Occipital lobe (tissue), 2 donors: ENCODE data around the gene ITM2C. TPM values are rescaled to one million over a fixed set of nuclear protein-coding genes. Genes with fewer than 3 reads are reported as not detected.
A peak's percentile ranks its signal among the peaks of the same experiment; 100 is the strongest.

ENCODE experiments used
- DNase-seq: peaks from one replicate; lab custom pipeline; 2025; lab: John Stamatoyannopoulos, UW
- total RNA-seq: library from RNA; depleted of rRNA; stranded (reverse); fragments of >200 nt; gene quantifications from one replicate; pipeline ENCODE4 v1.2.3, GENCODE V29; 2014

Gene ITM2C
- total RNA-seq, 1 donor from 2014 or later: 112 TPM

- no peak for DNase-seq
Measured at GRCh38 chr2:230850358-230850658, 14.4 kb upstream of the ITM2C start.

- no peak for DNase-seq
Measured at GRCh38 chr2:230852113-230852512, 12.6 kb upstream of the ITM2C start.

- DNase-seq: no peak
Measured at GRCh38 chr2:230861552-230862255, 3.0 kb upstream of the ITM2C start.

- DNase-seq: no peak
Measured at GRCh38 chr2:230862292-230862691, 2.5 kb upstream of the ITM2C start.

- no peak for DNase-seq
Measured at GRCh38 chr2:230863031-230863430, 1.7 kb upstream of the ITM2C start.

GRCh38 chr2:230863442-230864121 is 1.2 kb upstream of the ITM2C start:
- no peak for DNase-seq

- no peak for DNase-seq
Measured at GRCh38 chr2:230864122-230864604, 579 bp upstream of the ITM2C start.

GRCh38 chr2:230865307-230865765 is 594 bp downstream of the ITM2C start:
- no peak for DNase-seq

- no peak for DNase-seq
Measured at GRCh38 chr2:230865766-230866755, 1.3 kb downstream of the ITM2C start.

- peak; percentile 55 for DNase-seq
Measured at GRCh38 chr2:230866756-230867523, 2.2 kb downstream of the ITM2C start.

- DNase-seq: no peak
Measured at GRCh38 chr2:230868161-230868946, 3.6 kb downstream of the ITM2C start.

GRCh38 chr2:230868947-230869913 is 4.5 kb downstream of the ITM2C start:
- no peak for DNase-seq

- no peak for DNase-seq
Measured at GRCh38 chr2:230869914-230870543, 5.3 kb downstream of the ITM2C start.

- no peak for DNase-seq
Measured at GRCh38 chr2:230870544-230871360, 6.0 kb downstream of the ITM2C start.

- DNase-seq: no peak
Measured at GRCh38 chr2:230871361-230872150, 6.8 kb downstream of the ITM2C start.

- no peak for DNase-seq
Measured at GRCh38 chr2:230872151-230872967, 7.6 kb downstream of the ITM2C start.
